HepG2 (cell line): Measurements from ENCODE around the gene CA6. TPM values are rescaled to one million over a fixed set of nuclear protein-coding genes. Genes with fewer than 3 reads are reported as not detected.

Source experiments
- ATAC-seq: fragments of 200-7000 bp; cut with Tn5 transposase; 3 replicates; pipeline ENCODE4 v1.9.1; 2020; ENCODE audit warnings: mild to moderate bottlenecking, moderate library complexity
- BruUV-seq: library from RNA; stranded (reverse); fragments of 400-500 nt; replicated peaks from 2 replicates; lab custom pipeline; 2021; lab: Mats Ljungman, UMichigan
- CTCF ChIA-PET: fragments of 300-600 bp; formaldehyde crosslinking; extraction: SDS; loops from one replicate; lab custom pipeline; 2021; ENCODE audit warnings: low total read pairs, inconsistent platforms, low intra/inter-chr PET ratio; lab: Yijun Ruan, JAX
- POLR2A ChIA-PET: fragments of 350-600 bp; sonication (Branson Sonifier 250); formaldehyde crosslinking; loops from one replicate; lab custom pipeline; 2020; ENCODE audit warnings: antibody characterized with exemption, inconsistent platforms; lab: Yijun Ruan, JAX
- DNase-seq: peaks from one replicate; pipeline ENCODE4 v3.0.0-alpha.2; 2015; ENCODE audit warnings: low spot score
- FAIRE-seq: peaks from 3 replicates; lab custom pipeline; 2011; peaks lifted over from hg19 to GRCh38; lab: Jason Lieb, UNC
- H2AFZ ChIP-seq: one replicate; pipeline ENCODE4 v1.6.1; 2011; ENCODE audit warnings: low read length, inconsistent platforms
- H3K27ac ChIP-seq: fragments of 300-600 bp; 3 replicates; pipeline ENCODE4 v1.8.0; 2011; ENCODE audit warnings: mixed run types, mild to moderate bottlenecking, mixed read lengths, low read length, inconsistent platforms; ENCODE audit not compliant: insufficient read depth; ENCODE audit errors: extremely low read length
- H3K27me3 ChIP-seq, 2 experiments: fragments of 200-600 bp in 1 of 2; 2 replicates in 1 of 2; 3 replicates in 1 of 2; pipeline versions ENCODE4 v1.6.0 to v1.8.0; 2011; ENCODE audit warnings: low read length in 2 of 2, mild to moderate bottlenecking in 2 of 2, moderate library complexity in 2 of 2, inconsistent platforms in 1 of 2; ENCODE audit not compliant: insufficient read depth in 2 of 2, control insufficient read depth in 1 of 2
- H3K36me3 ChIP-seq, 2 experiments: fragments of 200-600 bp in 1 of 2; replicated peaks in 1 of 2; 2 replicates in 1 of 2; 3 replicates in 1 of 2; pipeline versions ENCODE4 v1.5.1 to v1.8.0; 2011; ENCODE audit warnings: low read length in 2 of 2, inconsistent platforms in 1 of 2; ENCODE audit not compliant: insufficient read depth in 2 of 2, control insufficient read depth in 1 of 2
- H3K4me1 ChIP-seq: 2 replicates; pipeline ENCODE4 v1.5.1; 2012; ENCODE audit warnings: low read length, inconsistent platforms; ENCODE audit not compliant: insufficient read depth
- H3K4me2 ChIP-seq: 2 replicates; pipeline ENCODE4 v1.6.0; 2011; ENCODE audit warnings: low read depth, low read length, inconsistent platforms
- H3K4me3 ChIP-seq, 3 experiments: fragments of 200-600 bp in 1 of 3; sonication (generic), shearing (Covaris generic) in 1 of 3; replicated peaks in 1 of 3; 2 replicates each; pipeline ENCODE4 v1.5.1; 2011 to 2016; ENCODE audit warnings: low read length in 3 of 3, inconsistent platforms in 2 of 3, low read depth in 2 of 3, mild to moderate bottlenecking in 2 of 3, control low read depth in 1 of 3, mixed read lengths in 1 of 3; ENCODE audit not compliant: insufficient read depth in 1 of 3
- H3K79me2 ChIP-seq: one replicate; pipeline ENCODE4 v1.6.1; 2011; ENCODE audit warnings: low read length, inconsistent platforms; ENCODE audit not compliant: insufficient read depth
- H3K9ac ChIP-seq: 2 replicates; pipeline ENCODE4 v1.6.0; 2011; ENCODE audit warnings: mild to moderate bottlenecking, low read depth, low read length, inconsistent platforms; ENCODE audit not compliant: insufficient read depth
- H3K9me3 ChIP-seq: 2 replicates; pipeline ENCODE4 v1.5.1; 2012; ENCODE audit warnings: mild to moderate bottlenecking, low read length
- H4K20me1 ChIP-seq: 2 replicates; pipeline ENCODE4 v1.6.0; 2011; ENCODE audit warnings: inconsistent platforms, mild to moderate bottlenecking, low read length, moderate library complexity; ENCODE audit not compliant: insufficient read depth
- ARHGAP35 ChIP-seq: sonication (generic); formaldehyde crosslinking; IDR thresholded peaks from 2 replicates; pipeline ENCODE4 v1.9.0; 2022; ENCODE audit warnings: mild to moderate bottlenecking, inconsistent platforms, moderate library complexity, missing genetic modification reagents, borderline replicate concordance
- ARNT2 ChIP-seq: sonication (generic); formaldehyde crosslinking; IDR thresholded peaks from 2 replicates; pipeline ENCODE4 v1.8.0; 2022; ENCODE audit warnings: mild to moderate bottlenecking, low read depth, missing genetic modification reagents, moderate library complexity
- ELF1 ChIP-seq: sonication (generic); formaldehyde crosslinking; IDR thresholded peaks from 2 replicates; pipeline ENCODE4 v1.4.0; 2020; ENCODE audit warnings: missing genetic modification reagents
- HDAC1 ChIP-seq: sonication (generic); formaldehyde crosslinking; IDR thresholded peaks from 2 replicates; pipeline ENCODE4 v1.5.1; 2020; ENCODE audit warnings: mild to moderate bottlenecking, missing genetic modification reagents
- HDAC2 ChIP-seq: sonication (generic); formaldehyde crosslinking; IDR thresholded peaks from 2 replicates; pipeline ENCODE4 v1.4.0; 2020; ENCODE audit warnings: missing genetic modification reagents
- JUND ChIP-seq: sonication (generic); formaldehyde crosslinking; IDR thresholded peaks from 2 replicates; pipeline ENCODE4 v1.8.0; 2022; ENCODE audit warnings: mild to moderate bottlenecking, missing genetic modification reagents
- KAT7 ChIP-seq: IDR thresholded peaks from 2 replicates; pipeline ENCODE4 v1.6.1; 2018; ENCODE audit warnings: borderline replicate concordance, missing compliant biosample characterization
- MTF1 ChIP-seq: sonication (generic); formaldehyde crosslinking; IDR thresholded peaks from 2 replicates; pipeline ENCODE4 v1.5.0; 2020; ENCODE audit warnings: missing genetic modification reagents
- STAT6 ChIP-seq: sonication (generic); formaldehyde crosslinking; IDR thresholded peaks from 2 replicates; pipeline ENCODE4 v1.4.0; 2020; ENCODE audit warnings: missing genetic modification reagents, mild to moderate bottlenecking, borderline replicate concordance
- TRAFD1 ChIP-seq: sonication (generic); formaldehyde crosslinking; IDR thresholded peaks from 2 replicates; pipeline ENCODE4 v1.5.1; 2020; ENCODE audit warnings: missing genetic modification reagents, mild to moderate bottlenecking, borderline replicate concordance
- ZNF230 ChIP-seq: sonication (generic); formaldehyde crosslinking; IDR thresholded peaks from 2 replicates; pipeline ENCODE4 v1.4.0; 2020; ENCODE audit warnings: mild to moderate bottlenecking, missing genetic modification reagents
- ZNF550 ChIP-seq: sonication (generic); formaldehyde crosslinking; IDR thresholded peaks from 2 replicates; pipeline ENCODE4 v1.4.0; 2020; ENCODE audit warnings: mild to moderate bottlenecking, missing genetic modification reagents, borderline replicate concordance
- ZNF646 ChIP-seq: sonication (generic); formaldehyde crosslinking; IDR thresholded peaks from 2 replicates; pipeline ENCODE4 v1.9.0; 2021; ENCODE audit warnings: mild to moderate bottlenecking, missing genetic modification reagents
- WGBS: methylation state at CpG from one replicate; pipeline ENCODE4 v1.1.6; 2017; ENCODE audit warnings: low lambda C conversion rate; 5-methylcytosine and 5-hydroxymethylcytosine counted together
- in situ Hi-C: cut with HindIII; loops from 2 replicates; pipeline ENCODE4 v1.10.0; 2017; ENCODE audit warnings: low pct_unique_long_range_greater_than_20kb; ENCODE audit not compliant: extremely low pct_ligation_motif_present
- intact Hi-C: fragments of 100-400 bp; cut with micrococcal nuclease; formaldehyde crosslinking; loops from one replicate; pipeline ENCODE4 v1.10.0; 2022; ENCODE audit not compliant: unreplicated experiment
- polyA plus RNA-seq, 8 experiments: library from polyadenylated mRNA; depleted of rRNA in 3 of 8; stranded (reverse) in 7 of 8; unstranded in 1 of 8; fragments of >200 nt; fragmentation: Illumina TruSeq in 4 of 8; extraction: Trizol in 4 of 8; gene quantifications; 2 replicates each; pipeline versions ENCODE4 v1.2.1 to v1.2.3, GENCODE V29; 2011 to 2016; ENCODE audit warnings: low read depth in 4 of 8, missing spikeins in 1 of 8, mixed read lengths in 1 of 8; ENCODE audit not compliant: insufficient read depth in 1 of 8
- total RNA-seq, 5 experiments: library from RNA; depleted of rRNA; stranded (reverse); fragments of >200 nt; fragmentation: Illumina TruSeq; extraction: Trizol; gene quantifications; 2 replicates each; pipeline ENCODE4 v1.2.3, GENCODE V29; 2016; ENCODE audit warnings: low read depth in 1 of 5

The CA6 gene
- total and polyA plus RNA-seq, 2 of the 13 experiments (the other 11 are each of a cell fraction or from before 2014, with no cell fraction given), result not detected

DNA sequence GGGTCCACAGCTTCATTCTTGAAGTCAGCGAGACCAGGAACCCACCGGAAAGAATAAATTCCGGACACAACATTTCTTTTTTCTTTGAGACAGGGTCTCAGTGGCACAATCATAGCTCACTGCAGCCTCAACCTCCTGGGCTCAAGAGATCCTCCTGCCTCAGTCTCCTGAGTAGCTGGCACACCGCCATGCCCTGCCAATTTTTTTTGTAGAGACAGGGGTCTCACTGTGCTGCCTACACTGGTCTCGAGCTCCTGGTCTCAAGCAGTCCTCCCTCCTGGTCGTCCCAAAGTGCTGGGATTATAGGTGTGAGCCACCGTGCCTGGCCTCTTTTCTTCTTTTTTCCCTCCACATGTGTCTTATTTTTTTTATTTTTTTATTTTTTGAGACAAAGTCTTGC is 46.6 kb upstream of the CA6 start:
- BruUV-seq, result no TSS peak

More for the DNA sequence above, 46.6 kb upstream of the CA6 start:
- no peaks in the 10 kb centered on the region for H3K79me2 ChIP-seq
- ChIA-PET POLR2A (interaction anchor here (0.6 to 3.7 kb wide), 2 partner anchors 20 to 23 kb away, joined by 3 to 20 read pairs; partner anchors contain the start of gene ENO1), CTCF (no interaction called here)
- no peak overlapping the region for H3K4me3 ChIP-seq
- H3K36me3 ChIP-seq, result no peaks in the 10 kb centered on the region
- ATAC-seq (no peak), FAIRE-seq (no peak), DNase-seq (no peak)
- 94% methylated on average over 7 of the region's 7 CpGs for WGBS
- TF ChIP-seq ZNF550 (CRISPR knock-in tag) (no peak), ARHGAP35 (no peak), HDAC1 (CRISPR knock-in tag) (no peak), ZNF230 (CRISPR knock-in tag) (no peak), ZNF646 (CRISPR knock-in tag) (no peak), ELF1 (CRISPR knock-in tag) (no peak), JUND (CRISPR knock-in tag) (no peak), KAT7 (CRISPR knock-in tag) (no peak), STAT6 (no peak), ARNT2 (no peak), HDAC2 (CRISPR knock-in tag) (no peak), MTF1 (CRISPR knock-in tag) (no peak), TRAFD1 (CRISPR knock-in tag) (no peak)
- intact Hi-C loops (no loop called here), in situ Hi-C loops (no loop called here)
- no peak overlapping the region for H3K9ac ChIP-seq
- H3K4me2 ChIP-seq, result 0 out of 2 replicates have a peak overlapping the region, but pooled peaks have one; percentile 12
- no peak overlapping the region for H2AFZ ChIP-seq
- H4K20me1 ChIP-seq, result no peaks in the 10 kb centered on the region
- H3K4me1 ChIP-seq, result peaks cover 60% of the 10 kb centered on the region
- no peaks in the 10 kb centered on the region for H3K27me3 ChIP-seq
- H3K9me3 ChIP-seq, result no peaks in the 10 kb centered on the region
- no peak overlapping the region for H3K27ac ChIP-seq
